Measurements from ENCODE around the gene C11orf16.

C11orf16 gene

DNA sequence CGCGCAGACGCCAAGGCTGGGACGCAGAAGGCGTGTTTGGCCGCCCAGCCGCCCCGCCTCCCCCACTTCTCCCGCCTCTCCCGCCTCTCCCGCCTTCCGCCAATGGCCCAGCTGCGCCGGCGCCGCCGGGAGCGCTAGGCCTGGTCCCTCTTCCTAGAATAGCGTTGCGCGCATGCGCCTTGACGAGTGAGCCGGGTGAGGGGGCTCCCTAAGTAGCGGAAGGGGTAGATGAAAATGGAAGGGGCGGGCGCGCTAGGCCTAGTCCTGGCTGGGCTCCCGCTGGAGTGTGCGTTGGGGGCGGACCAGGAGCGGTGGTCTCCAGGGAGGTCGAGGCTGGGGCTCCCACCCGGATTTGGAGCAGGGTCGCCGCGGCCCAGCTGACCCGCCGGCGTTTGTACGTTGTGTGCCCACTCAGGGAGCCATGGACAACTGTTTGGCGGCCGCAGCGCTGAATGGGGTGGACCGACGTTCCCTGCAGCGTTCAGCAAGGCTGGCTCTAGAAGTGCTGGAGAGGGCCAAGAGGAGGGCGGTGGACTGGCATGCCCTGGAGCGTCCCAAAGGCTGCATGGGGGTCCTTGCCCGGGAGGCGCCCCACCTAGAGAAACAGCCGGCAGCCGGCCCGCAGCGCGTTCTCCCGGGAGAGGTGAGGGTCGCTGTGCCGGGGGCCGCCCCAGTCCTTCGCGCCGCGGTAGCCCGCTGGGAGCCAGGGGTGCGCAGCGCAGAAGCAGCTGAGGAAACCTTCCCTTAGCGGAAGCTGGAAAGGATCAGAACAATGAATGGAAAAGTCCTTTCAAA, 21.5 kb downstream of the C11orf16 start, which contains the start of gene AKIP1 (continued):
- TF ChIP-seq TRIM28 (IDR thresholded peaks at IDR 0.05; ENCODE audit: borderline replicate concordance, low read length), result no peak
- no peak for TF ChIP-seq RBAK (tag by site-specific recombination; IDR thresholded peaks at IDR 0.05)
- 0 out of 2 replicates have a peak, but pooled peaks have one; percentile 28 for TF ChIP-seq ZNF391 (tag by site-specific recombination; IDR thresholded peaks at IDR 0.05; ENCODE audit: borderline replicate concordance, low read depth)
- TF ChIP-seq ZNF335 (tag by site-specific recombination; conservative IDR thresholded peaks at IDR 0.05), result peak; percentile 92
- no peak for TF ChIP-seq ZNF626 (tag by site-specific recombination; IDR thresholded peaks at IDR 0.05)
- TF ChIP-seq ZNF658 (tag by site-specific recombination; IDR thresholded peaks at IDR 0.05), result no peak
- TF ChIP-seq ZNF175 (tag by site-specific recombination; IDR thresholded peaks at IDR 0.05), result no peak
- TF ChIP-seq ZNF510 (tag by site-specific recombination; IDR thresholded peaks at IDR 0.05; ENCODE audit: insufficient replicate concordance), result no peak
- peak; percentile 92 for TF ChIP-seq SP2 (tag by site-specific recombination; IDR thresholded peaks at IDR 0.05)
- TF ChIP-seq ZNF354C (tag by site-specific recombination; IDR thresholded peaks at IDR 0.05; ENCODE audit: borderline replicate concordance, low read depth), result no peak
- no peak for TF ChIP-seq MYNN (tag by site-specific recombination; IDR thresholded peaks at IDR 0.05; ENCODE audit: borderline replicate concordance)
- TF ChIP-seq KLF16 (tag by site-specific recombination; IDR thresholded peaks at IDR 0.05), result peak; percentile 57; the same call in 1 of the 2 replicates
- no peak for TF ChIP-seq ZNF121 (tag by site-specific recombination; IDR thresholded peaks at IDR 0.05)
- peak; percentile 69 for TF ChIP-seq ZNF501 (tag by site-specific recombination; IDR thresholded peaks at IDR 0.05)
- no peak for TF ChIP-seq PRDM6 (tag by site-specific recombination; IDR thresholded peaks at IDR 0.05)
- TF ChIP-seq ZNF561 (tag by site-specific recombination; IDR thresholded peaks at IDR 0.05; ENCODE audit: borderline replicate concordance), result peak; percentile 86; the same call in 1 of the 2 replicates

DNA sequence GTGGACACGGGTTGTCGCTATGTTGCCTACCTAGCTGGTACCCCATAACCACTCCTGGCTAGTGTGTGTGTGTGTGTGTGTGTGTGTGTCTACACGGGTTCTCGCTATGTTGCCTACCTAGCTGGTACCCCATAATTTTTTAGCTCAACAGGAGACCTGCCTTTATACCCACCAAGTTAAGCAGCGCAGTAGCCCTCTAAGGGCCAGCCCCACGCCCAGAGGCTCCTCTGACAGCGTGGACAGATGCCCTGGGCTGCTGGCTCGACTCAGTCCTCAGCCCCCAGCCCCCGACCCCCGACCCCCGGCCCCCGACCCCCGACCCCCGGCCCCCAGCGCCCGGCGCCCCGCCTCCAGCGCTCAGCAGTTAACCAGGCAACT, 22.1 kb downstream of the C11orf16 start:
- peaks cover 0 to 15% of the 10 kb centered on the region in 2 experiments; a peak in 2 of 3 replicates for H3K36me3 ChIP-seq (ENCODE audit: control insufficient read depth in 2 of 2, insufficient read depth in 1 of 2, low read length in 2 of 2)
- no peaks in the 10 kb centered on the region for H3K4me1 ChIP-seq (ENCODE audit: control insufficient read depth, insufficient read depth, low read length)
- H3K9me3 ChIP-seq (ENCODE audit: control insufficient read depth, insufficient read depth, low read depth, low read length), result no peaks in the 10 kb centered on the region
- H3K4me3 ChIP-seq (ENCODE audit: low read depth, low read length), result peak overlapping the region; percentile 49
- POLR2A ChIA-PET, result interaction anchor here (0.6 to 3.0 kb wide), 9 partner anchors 11 to 229 kb away, joined by 3 to 20 read pairs (median 3); partner anchors contain the start of genes RPL27A, TMEM9B and TRIM66
- CTCF ChIA-PET, result interaction anchor here (0.6 to 3.4 kb wide), 2 partner anchors 49 to 691 kb away, joined by 6 to 26 read pairs; no protein-coding TSS in a partner anchor
- H3K27ac ChIP-seq (ENCODE audit: extremely low read depth, low read depth, low read length), result no peak overlapping the region; the same call in 1 of the 2 replicates
- TF ChIP-seq ZNF664 (tag by site-specific recombination; IDR thresholded peaks at IDR 0.05) (no peak), ZNF155 (tag by site-specific recombination; IDR thresholded peaks at IDR 0.05) (no peak), REPIN1 (tag by site-specific recombination; IDR thresholded peaks at IDR 0.05; ENCODE audit: low read depth) (no peak), ZNF549 (tag by site-specific recombination; IDR thresholded peaks at IDR 0.05) (no peak), KLF16 (tag by site-specific recombination; IDR thresholded peaks at IDR 0.05) (no peak), ZNF585B (tag by site-specific recombination; IDR thresholded peaks at IDR 0.05) (no peak), ZNF777 (tag by site-specific recombination; IDR thresholded peaks at IDR 0.05; ENCODE audit: borderline replicate concordance) (no peak), KLF9 (tag by site-specific recombination; IDR thresholded peaks at IDR 0.05; ENCODE audit: low read depth) (no peak), ZNF529 (tag by site-specific recombination; IDR thresholded peaks at IDR 0.05; ENCODE audit: insufficient replicate concordance) (no peak), ZNF350 (tag by site-specific recombination; IDR thresholded peaks at IDR 0.05) (no peak), ZNF239 (tag by site-specific recombination; IDR thresholded peaks at IDR 0.05) (no peak)
- TF ChIP-seq, protein P1, sequence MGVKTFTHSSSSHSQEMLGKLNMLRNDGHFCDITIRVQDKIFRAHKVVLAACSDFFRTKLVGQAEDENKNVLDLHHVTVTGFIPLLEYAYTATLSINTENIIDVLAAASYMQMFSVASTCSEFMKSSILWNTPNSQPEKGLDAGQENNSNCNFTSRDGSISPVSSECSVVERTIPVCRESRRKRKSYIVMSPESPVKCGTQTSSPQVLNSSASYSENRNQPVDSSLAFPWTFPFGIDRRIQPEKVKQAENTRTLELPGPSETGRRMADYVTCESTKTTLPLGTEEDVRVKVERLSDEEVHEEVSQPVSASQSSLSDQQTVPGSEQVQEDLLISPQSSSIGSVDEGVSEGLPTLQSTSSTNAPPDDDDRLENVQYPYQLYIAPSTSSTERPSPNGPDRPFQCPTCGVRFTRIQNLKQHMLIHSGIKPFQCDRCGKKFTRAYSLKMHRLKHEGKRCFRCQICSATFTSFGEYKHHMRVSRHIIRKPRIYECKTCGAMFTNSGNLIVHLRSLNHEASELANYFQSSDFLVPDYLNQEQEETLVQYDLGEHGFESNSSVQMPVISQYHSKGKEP (tag by site-specific recombination; IDR thresholded peaks at IDR 0.05), result no peak
- TF ChIP-seq, protein P2, sequence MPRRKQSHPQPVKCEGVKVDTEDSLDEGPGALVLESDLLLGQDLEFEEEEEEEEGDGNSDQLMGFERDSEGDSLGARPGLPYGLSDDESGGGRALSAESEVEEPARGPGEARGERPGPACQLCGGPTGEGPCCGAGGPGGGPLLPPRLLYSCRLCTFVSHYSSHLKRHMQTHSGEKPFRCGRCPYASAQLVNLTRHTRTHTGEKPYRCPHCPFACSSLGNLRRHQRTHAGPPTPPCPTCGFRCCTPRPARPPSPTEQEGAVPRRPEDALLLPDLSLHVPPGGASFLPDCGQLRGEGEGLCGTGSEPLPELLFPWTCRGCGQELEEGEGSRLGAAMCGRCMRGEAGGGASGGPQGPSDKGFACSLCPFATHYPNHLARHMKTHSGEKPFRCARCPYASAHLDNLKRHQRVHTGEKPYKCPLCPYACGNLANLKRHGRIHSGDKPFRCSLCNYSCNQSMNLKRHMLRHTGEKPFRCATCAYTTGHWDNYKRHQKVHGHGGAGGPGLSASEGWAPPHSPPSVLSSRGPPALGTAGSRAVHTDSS (tag by site-specific recombination; IDR thresholded peaks at IDR 0.05), result no peak
- TF ChIP-seq, protein P3, sequence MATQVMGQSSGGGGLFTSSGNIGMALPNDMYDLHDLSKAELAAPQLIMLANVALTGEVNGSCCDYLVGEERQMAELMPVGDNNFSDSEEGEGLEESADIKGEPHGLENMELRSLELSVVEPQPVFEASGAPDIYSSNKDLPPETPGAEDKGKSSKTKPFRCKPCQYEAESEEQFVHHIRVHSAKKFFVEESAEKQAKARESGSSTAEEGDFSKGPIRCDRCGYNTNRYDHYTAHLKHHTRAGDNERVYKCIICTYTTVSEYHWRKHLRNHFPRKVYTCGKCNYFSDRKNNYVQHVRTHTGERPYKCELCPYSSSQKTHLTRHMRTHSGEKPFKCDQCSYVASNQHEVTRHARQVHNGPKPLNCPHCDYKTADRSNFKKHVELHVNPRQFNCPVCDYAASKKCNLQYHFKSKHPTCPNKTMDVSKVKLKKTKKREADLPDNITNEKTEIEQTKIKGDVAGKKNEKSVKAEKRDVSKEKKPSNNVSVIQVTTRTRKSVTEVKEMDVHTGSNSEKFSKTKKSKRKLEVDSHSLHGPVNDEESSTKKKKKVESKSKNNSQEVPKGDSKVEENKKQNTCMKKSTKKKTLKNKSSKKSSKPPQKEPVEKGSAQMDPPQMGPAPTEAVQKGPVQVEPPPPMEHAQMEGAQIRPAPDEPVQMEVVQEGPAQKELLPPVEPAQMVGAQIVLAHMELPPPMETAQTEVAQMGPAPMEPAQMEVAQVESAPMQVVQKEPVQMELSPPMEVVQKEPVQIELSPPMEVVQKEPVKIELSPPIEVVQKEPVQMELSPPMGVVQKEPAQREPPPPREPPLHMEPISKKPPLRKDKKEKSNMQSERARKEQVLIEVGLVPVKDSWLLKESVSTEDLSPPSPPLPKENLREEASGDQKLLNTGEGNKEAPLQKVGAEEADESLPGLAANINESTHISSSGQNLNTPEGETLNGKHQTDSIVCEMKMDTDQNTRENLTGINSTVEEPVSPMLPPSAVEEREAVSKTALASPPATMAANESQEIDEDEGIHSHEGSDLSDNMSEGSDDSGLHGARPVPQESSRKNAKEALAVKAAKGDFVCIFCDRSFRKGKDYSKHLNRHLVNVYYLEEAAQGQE (tag by site-specific recombination; IDR thresholded peaks at IDR 0.05), result no peak

Data from HEK293 (cell line).